Adrenal gland (tissue), 5 donors: ENCODE measurements around the gene MED19.

ENCODE experiments used
- CTCF ChIP-seq, 6 experiments: fragments of 450-650 bp in 4 of 6; fragments of 200-600 bp in 2 of 6; sonication (generic) in 1 of 6; IDR thresholded peaks; 1 replicate in 5 of 6; 2 replicates in 1 of 6; pipeline versions ENCODE4 v1.5.1 to v1.8.0; 2016 to 2021; ENCODE audit warnings: antibody characterized with exemption in 6 of 6, mild to moderate bottlenecking in 2 of 6, moderate library complexity in 1 of 6
- POLR2A ChIP-seq, 2 donors: fragments of 450-650 bp; IDR thresholded peaks; one replicate each; pipeline ENCODE4 v1.6.1; 2017; ENCODE audit warnings: antibody characterized with exemption in 2 of 2, mild to moderate bottlenecking in 2 of 2, moderate library complexity in 1 of 2
- donor health status: DM: no; HTN: no; CAD: no.

DNA sequence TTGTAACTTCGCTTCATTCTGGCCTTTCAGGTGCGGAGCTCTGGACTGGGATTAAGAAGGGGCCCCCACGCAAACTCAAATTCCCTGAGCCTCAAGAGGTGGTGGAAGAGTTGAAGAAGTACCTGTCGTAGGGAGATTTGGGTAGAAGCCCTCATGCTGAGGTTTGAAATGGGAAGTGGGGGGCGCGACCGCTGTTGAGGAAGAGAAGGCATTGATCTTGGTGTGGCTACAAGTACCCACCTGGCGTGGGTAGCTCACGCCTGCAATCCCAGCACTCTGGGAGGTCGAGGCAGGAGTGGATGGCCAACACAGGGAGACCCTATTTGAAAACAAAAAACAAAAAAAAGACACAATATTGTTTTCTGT, 30.1 kb upstream of the MED19 start:
- TF ChIP-seq CTCF (IDR thresholded peaks at IDR 0.05) (no peak), POLR2A (IDR thresholded peaks at IDR 0.05) (no peak)
